Glutamatergic neuron (in vitro differentiated cells): ENCODE data around the gene TACR1. TPM values are rescaled to one million over a fixed set of nuclear protein-coding genes. Genes with fewer than 3 reads are reported as not detected.
A peak's percentile ranks its signal among the peaks of the same experiment; 100 is the strongest.

Experiments
- DNase-seq: peaks from one replicate; pipeline ENCODE4 v3.0.0; 2022
- H3K27ac Mint-ChIP-seq: one replicate; pipeline ENCODE4 v1.8.0; 2020; ENCODE audit warnings: mild to moderate bottlenecking, mixed read lengths, inconsistent platforms; ENCODE audit not compliant: unreplicated experiment
- H3K27me3 Mint-ChIP-seq: one replicate; pipeline ENCODE4 v1.8.0; 2020; ENCODE audit warnings: mild to moderate bottlenecking, moderate library complexity, mixed read lengths, inconsistent platforms; ENCODE audit not compliant: unreplicated experiment
- H3K36me3 Mint-ChIP-seq: one replicate; pipeline ENCODE4 v1.8.0; 2020; ENCODE audit warnings: mild to moderate bottlenecking, mixed read lengths, inconsistent platforms; ENCODE audit not compliant: unreplicated experiment
- H3K4me1 Mint-ChIP-seq: one replicate; pipeline ENCODE4 v1.8.0; 2020; ENCODE audit warnings: mild to moderate bottlenecking, low read depth, mixed read lengths, inconsistent platforms; ENCODE audit not compliant: unreplicated experiment
- H3K4me3 Mint-ChIP-seq: one replicate; pipeline ENCODE4 v1.8.0; 2020; ENCODE audit warnings: mild to moderate bottlenecking, mixed read lengths, inconsistent platforms; ENCODE audit not compliant: unreplicated experiment
- H3K9me3 Mint-ChIP-seq: one replicate; pipeline ENCODE4 v1.8.0; 2020; ENCODE audit warnings: mild to moderate bottlenecking, moderate library complexity, mixed read lengths, inconsistent platforms; ENCODE audit not compliant: unreplicated experiment
- CTCF ChIP-seq: fragments of 200-600 bp; sonication (generic); IDR thresholded peaks from one replicate; pipeline ENCODE4 v1.5.0; 2021; ENCODE audit not compliant: partially characterized antibody, unreplicated experiment
- total RNA-seq: library from RNA; stranded (reverse); fragmentation: NEBNext Ultra II Directional; extraction: Animal tissue kit (Norgen Biotek cat#: 25700); gene quantifications from one replicate; pipeline ENCODE4 v1.2.1, GENCODE V29; 2021; ENCODE audit not compliant: unreplicated experiment

Gene TACR1
- total RNA-seq, 1 donor from 2014 or later = 0.17 TPM

- Mint-ChIP-seq H3K9me3 (no peaks in the 10 kb centered on the region), H3K4me1 (no peaks in the 10 kb centered on the region), H3K27ac (no peak overlapping the region), H3K27me3 (no peaks in the 10 kb centered on the region), H3K4me3 (no peak overlapping the region), H3K36me3 (no peaks in the 10 kb centered on the region)
- TF ChIP-seq CTCF = no peak
- DNase-seq = no peak
These were observed 167.2 kb downstream of the TACR1 start for GRCh38 chr2:75031906-75032803.

GRCh38 chr2:75031171-75031570, 168.1 kb downstream of the TACR1 start:
- H3K27me3 Mint-ChIP-seq = no peaks in the 10 kb centered on the region
- no peak for DNase-seq
- no peaks in the 10 kb centered on the region for H3K36me3 Mint-ChIP-seq
- no peak for TF ChIP-seq CTCF
- no peak overlapping the region for H3K4me3 Mint-ChIP-seq
- H3K9me3 Mint-ChIP-seq = peaks cover 2% of the 10 kb centered on the region
- no peak overlapping the region for H3K27ac Mint-ChIP-seq
- H3K4me1 Mint-ChIP-seq = no peaks in the 10 kb centered on the region

DNA sequence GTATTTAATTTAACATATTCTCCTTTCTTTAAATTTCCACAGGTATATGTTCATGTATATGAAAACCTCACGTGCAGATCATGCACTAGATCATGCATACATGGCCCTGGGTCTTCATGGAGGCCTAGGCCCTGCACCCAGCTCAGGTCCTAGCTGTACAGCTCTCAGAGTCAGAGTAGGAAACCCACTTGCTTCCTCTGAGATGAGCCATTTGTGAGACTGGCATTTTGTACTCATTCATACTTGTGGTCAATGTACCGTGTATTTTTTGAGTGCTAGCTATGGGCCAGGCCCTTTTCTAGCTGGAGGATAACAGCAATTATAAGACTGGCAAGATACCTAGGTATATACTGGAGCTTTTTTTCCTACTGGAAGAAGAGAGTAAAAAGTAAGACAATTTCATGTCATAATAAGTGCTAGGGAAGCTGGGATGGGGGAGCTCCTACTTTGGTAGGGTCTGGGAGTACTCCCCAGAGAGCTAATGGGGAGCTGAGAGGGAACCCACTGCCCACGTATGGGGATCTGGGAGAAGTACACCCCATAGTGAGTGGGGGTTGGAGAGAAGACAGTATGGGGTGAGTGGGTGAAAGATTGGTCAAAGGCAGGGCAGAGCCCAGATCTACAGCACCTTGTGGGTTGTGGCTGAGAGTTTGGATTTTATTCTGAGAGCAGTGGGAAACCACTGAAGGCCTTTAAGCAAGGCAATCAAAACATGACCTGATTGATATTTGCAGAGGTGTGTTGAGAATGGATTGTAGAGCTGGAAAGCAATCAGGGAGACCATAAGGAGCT, 168.9 kb downstream of the TACR1 start:
- Mint-ChIP-seq H3K9me3 (peaks cover 2% of the 10 kb centered on the region), H3K4me3 (no peak overlapping the region), H3K4me1 (no peaks in the 10 kb centered on the region), H3K27me3 (no peaks in the 10 kb centered on the region), H3K27ac (peak overlapping the region; percentile 33), H3K36me3 (no peaks in the 10 kb centered on the region)
- TF ChIP-seq CTCF = no peak
- DNase-seq = no peak

- Mint-ChIP-seq H3K9me3 (peaks cover 2% of the 10 kb centered on the region), H3K4me3 (no peak overlapping the region), H3K27ac (no peak overlapping the region), H3K36me3 (no peaks in the 10 kb centered on the region), H3K27me3 (no peaks in the 10 kb centered on the region), H3K4me1 (no peaks in the 10 kb centered on the region)
- no peak for TF ChIP-seq CTCF
- DNase-seq = no peak
These were observed 171.4 kb downstream of the TACR1 start for GRCh38 chr2:75027886-75028285.
